ENCODE data around the gene SEC22A.

The SEC22A gene

DNA sequence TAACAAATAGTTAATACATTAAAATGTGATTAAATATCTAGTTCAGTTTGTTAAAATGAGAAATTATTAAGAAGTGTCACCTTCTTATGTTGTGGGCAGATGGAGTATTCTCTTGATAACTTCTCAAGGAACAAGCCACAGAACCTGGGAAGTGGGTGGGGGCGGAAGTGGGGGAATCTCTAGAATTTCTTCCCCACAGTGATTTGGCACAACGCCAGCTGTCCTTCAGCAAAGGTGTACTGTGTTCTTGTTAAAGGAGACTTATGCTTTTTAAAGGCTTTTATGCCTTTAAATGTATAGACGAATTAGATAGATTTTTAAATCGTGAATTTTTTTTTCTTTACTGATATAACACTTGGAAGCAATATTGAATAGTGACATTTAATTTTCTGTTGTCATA lies 42.4 kb downstream of the SEC22A start:
- peak; percentile 70 for TF ChIP-seq TEAD4 (IDR thresholded peaks at IDR 0.05)
- no peak for TF ChIP-seq CEBPB (IDR thresholded peaks at IDR 0.05)
- peak; percentile 92 for TF ChIP-seq NFIC (IDR thresholded peaks at IDR 0.05)

DNA sequence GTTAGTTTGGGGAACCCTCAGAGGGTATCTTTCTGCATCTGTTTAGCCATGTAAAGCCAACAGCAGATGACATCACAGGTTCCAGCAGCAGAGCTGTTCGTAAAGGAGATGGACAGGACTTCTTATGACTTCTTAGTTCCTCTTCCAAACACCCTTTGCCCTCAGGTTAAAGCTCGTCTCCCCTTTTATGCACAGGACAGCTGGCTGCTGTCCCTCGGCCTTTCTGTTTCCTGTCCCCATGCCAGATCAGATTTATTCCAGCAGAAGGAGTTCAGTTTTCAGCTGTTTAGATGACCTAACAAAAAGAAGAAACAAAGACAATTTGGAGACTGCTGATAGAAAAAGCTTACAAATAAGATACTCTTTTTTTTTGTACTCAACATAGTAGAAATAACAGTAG lies 45.1 kb downstream of the SEC22A start:
- TF ChIP-seq CEBPB (IDR thresholded peaks at IDR 0.05) (no peak), YY1 (IDR thresholded peaks at IDR 0.05; ENCODE audit: low read depth) (no peak), EP300 (IDR thresholded peaks at IDR 0.05; ENCODE audit: borderline replicate concordance) (no peak), NFIC (IDR thresholded peaks at IDR 0.05) (no peak), TAF1 (IDR thresholded peaks at IDR 0.05; ENCODE audit: low read depth) (no peak), ZBTB7A (IDR thresholded peaks at IDR 0.05; ENCODE audit: low read depth) (no peak), USF1 (IDR thresholded peaks at IDR 0.05) (no peak)
- TF ChIP-seq, protein P1, sequence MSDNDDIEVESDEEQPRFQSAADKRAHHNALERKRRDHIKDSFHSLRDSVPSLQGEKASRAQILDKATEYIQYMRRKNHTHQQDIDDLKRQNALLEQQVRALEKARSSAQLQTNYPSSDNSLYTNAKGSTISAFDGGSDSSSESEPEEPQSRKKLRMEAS (IDR thresholded peaks at IDR 0.05), result no peak
- TF ChIP-seq, protein P2, sequence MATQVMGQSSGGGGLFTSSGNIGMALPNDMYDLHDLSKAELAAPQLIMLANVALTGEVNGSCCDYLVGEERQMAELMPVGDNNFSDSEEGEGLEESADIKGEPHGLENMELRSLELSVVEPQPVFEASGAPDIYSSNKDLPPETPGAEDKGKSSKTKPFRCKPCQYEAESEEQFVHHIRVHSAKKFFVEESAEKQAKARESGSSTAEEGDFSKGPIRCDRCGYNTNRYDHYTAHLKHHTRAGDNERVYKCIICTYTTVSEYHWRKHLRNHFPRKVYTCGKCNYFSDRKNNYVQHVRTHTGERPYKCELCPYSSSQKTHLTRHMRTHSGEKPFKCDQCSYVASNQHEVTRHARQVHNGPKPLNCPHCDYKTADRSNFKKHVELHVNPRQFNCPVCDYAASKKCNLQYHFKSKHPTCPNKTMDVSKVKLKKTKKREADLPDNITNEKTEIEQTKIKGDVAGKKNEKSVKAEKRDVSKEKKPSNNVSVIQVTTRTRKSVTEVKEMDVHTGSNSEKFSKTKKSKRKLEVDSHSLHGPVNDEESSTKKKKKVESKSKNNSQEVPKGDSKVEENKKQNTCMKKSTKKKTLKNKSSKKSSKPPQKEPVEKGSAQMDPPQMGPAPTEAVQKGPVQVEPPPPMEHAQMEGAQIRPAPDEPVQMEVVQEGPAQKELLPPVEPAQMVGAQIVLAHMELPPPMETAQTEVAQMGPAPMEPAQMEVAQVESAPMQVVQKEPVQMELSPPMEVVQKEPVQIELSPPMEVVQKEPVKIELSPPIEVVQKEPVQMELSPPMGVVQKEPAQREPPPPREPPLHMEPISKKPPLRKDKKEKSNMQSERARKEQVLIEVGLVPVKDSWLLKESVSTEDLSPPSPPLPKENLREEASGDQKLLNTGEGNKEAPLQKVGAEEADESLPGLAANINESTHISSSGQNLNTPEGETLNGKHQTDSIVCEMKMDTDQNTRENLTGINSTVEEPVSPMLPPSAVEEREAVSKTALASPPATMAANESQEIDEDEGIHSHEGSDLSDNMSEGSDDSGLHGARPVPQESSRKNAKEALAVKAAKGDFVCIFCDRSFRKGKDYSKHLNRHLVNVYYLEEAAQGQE (IDR thresholded peaks at IDR 0.05; ENCODE audit: low read depth), result no peak

DNA sequence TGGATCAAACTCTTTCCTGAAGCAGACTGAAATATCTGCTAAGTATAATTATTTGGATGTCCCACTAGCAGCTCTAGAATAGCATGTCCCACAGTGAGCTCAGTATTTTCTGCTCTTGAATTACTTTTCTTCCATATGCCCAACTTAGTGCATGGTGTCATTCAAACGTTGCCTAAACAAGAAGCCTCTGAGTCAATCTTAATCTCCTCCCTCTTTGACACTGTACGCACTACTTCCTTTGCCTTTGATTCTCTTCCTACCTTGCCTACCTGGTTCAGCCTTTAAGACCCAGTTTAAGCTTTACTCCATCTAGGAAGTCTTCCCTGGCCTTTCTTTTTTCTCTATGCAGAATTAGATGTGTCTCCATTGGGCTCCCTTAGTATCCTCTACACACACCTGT lies 54.5 kb downstream of the SEC22A start:
- no peak for TF ChIP-seq YY1 (IDR thresholded peaks at IDR 0.05; ENCODE audit: low read depth)
- TF ChIP-seq NFIC (IDR thresholded peaks at IDR 0.05), result no peak
- no peak for TF ChIP-seq TEAD4 (IDR thresholded peaks at IDR 0.05)
- TF ChIP-seq CREB1 (IDR thresholded peaks at IDR 0.05; ENCODE audit: low read depth), result no peak
- TF ChIP-seq EGR1 (IDR thresholded peaks at IDR 0.05), result no peak
- no peak for TF ChIP-seq FOXM1 (IDR thresholded peaks at IDR 0.05; ENCODE audit: borderline replicate concordance, low read depth)
- TF ChIP-seq ZBTB7A (IDR thresholded peaks at IDR 0.05; ENCODE audit: low read depth), result no peak
- TF ChIP-seq USF1 (IDR thresholded peaks at IDR 0.05), result no peak
- TF ChIP-seq RAD21 (IDR thresholded peaks at IDR 0.05; ENCODE audit: low read depth), result no peak
- no peak for TF ChIP-seq CEBPB (IDR thresholded peaks at IDR 0.05)
- no peak for TF ChIP-seq EP300 (IDR thresholded peaks at IDR 0.05; ENCODE audit: borderline replicate concordance)
- TF ChIP-seq TCF12 (IDR thresholded peaks at IDR 0.05; ENCODE audit: low read depth), result no peak
- TF ChIP-seq, protein P2 (IDR thresholded peaks at IDR 0.05; ENCODE audit: low read depth), result no peak
- no peak for TF ChIP-seq TAF1 (IDR thresholded peaks at IDR 0.05; ENCODE audit: low read depth)
- TF ChIP-seq, protein P1 (IDR thresholded peaks at IDR 0.05), result no peak

- no peak for TF ChIP-seq CEBPB (IDR thresholded peaks at IDR 0.05)
- TF ChIP-seq USF1 (IDR thresholded peaks at IDR 0.05), result no peak
- no peak for TF ChIP-seq NFIC (IDR thresholded peaks at IDR 0.05)
- no peak for TF ChIP-seq EP300 (IDR thresholded peaks at IDR 0.05; ENCODE audit: borderline replicate concordance)
- no peak for TF ChIP-seq TAF1 (IDR thresholded peaks at IDR 0.05; ENCODE audit: low read depth)
- TF ChIP-seq TEAD4 (IDR thresholded peaks at IDR 0.05), result no peak
- no peak for TF ChIP-seq YY1 (IDR thresholded peaks at IDR 0.05; ENCODE audit: low read depth)
- TF ChIP-seq CREB1 (IDR thresholded peaks at IDR 0.05; ENCODE audit: low read depth), result no peak
- TF ChIP-seq, protein P1 (IDR thresholded peaks at IDR 0.05), result no peak
- no peak for TF ChIP-seq ZBTB7A (IDR thresholded peaks at IDR 0.05; ENCODE audit: low read depth)
- no peak for TF ChIP-seq EGR1 (IDR thresholded peaks at IDR 0.05)
- TF ChIP-seq TCF12 (IDR thresholded peaks at IDR 0.05; ENCODE audit: low read depth), result no peak
- TF ChIP-seq FOXM1 (IDR thresholded peaks at IDR 0.05; ENCODE audit: borderline replicate concordance, low read depth), result no peak
- TF ChIP-seq, protein P2 (IDR thresholded peaks at IDR 0.05; ENCODE audit: low read depth), result no peak
- no peak for TF ChIP-seq RAD21 (IDR thresholded peaks at IDR 0.05; ENCODE audit: low read depth)
Observed at GRCh38 chr3:123258359-123258758, 56.6 kb downstream of the SEC22A start.
